PC-3 (cell line): ENCODE data around the gene PRKCE. TPM values are rescaled to one million over a fixed set of nuclear protein-coding genes. Genes with fewer than 3 reads are reported as not detected.

Source experiments
- ATAC-seq: fragments of 200-7000 bp; cut with Tn5 transposase; 2 replicates; pipeline ENCODE4 v1.9.1; 2020; ENCODE audit warnings: mild to moderate bottlenecking, moderate library complexity
- BruUV-seq: library from RNA; stranded (reverse); fragments of 400-500 nt; replicated peaks from 2 replicates; lab custom pipeline; 2021; lab: Mats Ljungman, UMichigan
- CTCF ChIA-PET: fragments of 300-600 bp; sonication (Branson Sonifier 250); formaldehyde crosslinking; loops from one replicate; lab custom pipeline; 2022; ENCODE audit warnings: antibody characterized with exemption; lab: Charles Lee
- POLR2A ChIA-PET: fragments of 300-600 bp; sonication (Branson Sonifier 250); formaldehyde crosslinking; loops from one replicate; lab custom pipeline; 2022; ENCODE audit warnings: antibody characterized with exemption; ENCODE audit not compliant: unreplicated experiment; lab: Charles Lee
- DNase-seq: peaks from one replicate; pipeline ENCODE4 v3.0.0-alpha.2; 2015
- H2AFZ ChIP-seq: fragments of 300-600 bp; sonication (generic); 2 replicates; pipeline ENCODE4 v1.6.0; 2016; ENCODE audit warnings: antibody characterized with exemption, low read length
- H3F3A ChIP-seq: fragments of 300-600 bp; sonication (generic); one replicate; pipeline ENCODE4 v1.6.0; 2017; ENCODE audit warnings: antibody characterized with exemption, low read length, control low read depth, mild to moderate bottlenecking; ENCODE audit not compliant: unreplicated experiment
- H3K27ac ChIP-seq: fragments of 300-600 bp; sonication (generic); 2 replicates; pipeline ENCODE4 v1.5.1; 2016; ENCODE audit warnings: mild to moderate bottlenecking, low read length
- H3K27me3 ChIP-seq: fragments of 300-600 bp; sonication (generic); 2 replicates; pipeline ENCODE4 v1.6.1; 2016; ENCODE audit warnings: low read length, mixed read lengths
- H3K36me3 ChIP-seq: fragments of 300-600 bp; sonication (generic); 2 replicates; pipeline ENCODE4 v1.6.1; 2016; ENCODE audit warnings: low read depth, mixed run types, low read length, mixed read lengths
- H3K4me1 ChIP-seq: fragments of 300-600 bp; sonication (generic); 2 replicates; pipeline ENCODE4 v1.5.1; 2016; ENCODE audit warnings: low read length; ENCODE audit not compliant: insufficient read depth
- H3K4me2 ChIP-seq: fragments of 300-600 bp; sonication (generic); 2 replicates; pipeline ENCODE4 v1.6.0; 2016; ENCODE audit warnings: low read length
- H3K4me3 ChIP-seq: fragments of 300-600 bp; sonication (generic); 2 replicates; pipeline ENCODE4 v1.5.1; 2016; ENCODE audit warnings: mild to moderate bottlenecking, low read length, mixed read lengths
- H3K79me2 ChIP-seq: fragments of 300-600 bp; sonication (generic); 2 replicates; pipeline ENCODE4 v1.6.1; 2017; ENCODE audit warnings: low read length, mixed read lengths
- H3K9ac ChIP-seq: fragments of 300-600 bp; sonication (generic); 2 replicates; pipeline ENCODE4 v1.6.0; 2016; ENCODE audit warnings: mild to moderate bottlenecking, low read length
- H3K9me2 ChIP-seq: fragments of 300-600 bp; sonication (generic); replicated peaks from 2 replicates; pipeline ENCODE4 v1.6.1; 2016; ENCODE audit warnings: mixed run types, low read length, mixed read lengths
- H3K9me3 ChIP-seq: fragments of 300-600 bp; sonication (generic); 2 replicates; pipeline ENCODE4 v1.6.1; 2016; ENCODE audit warnings: low read length, mixed read lengths
- H4K20me1 ChIP-seq: fragments of 300-600 bp; sonication (generic); 2 replicates; pipeline ENCODE4 v1.6.1; 2016; ENCODE audit warnings: low read length, mixed read lengths
- CTCF ChIP-seq: fragments of 300-600 bp; sonication (generic); conservative IDR thresholded peaks from 2 replicates; pipeline ENCODE4 v1.5.1; 2017; ENCODE audit warnings: antibody characterized with exemption, low read depth, mild to moderate bottlenecking, low read length
- EZH2 ChIP-seq: fragments of 300-600 bp; sonication (generic); IDR thresholded peaks from one replicate; pipeline ENCODE4 v1.6.1; 2017; ENCODE audit warnings: antibody characterized with exemption, mild to moderate bottlenecking, low read length; ENCODE audit not compliant: unreplicated experiment
- EZH2phosphoT487 ChIP-seq: fragments of 300-600 bp; sonication (generic); IDR thresholded peaks from 2 replicates; pipeline ENCODE4 v1.6.1; 2018; ENCODE audit warnings: mild to moderate bottlenecking, antibody characterized with exemption, low read length, borderline replicate concordance
- intact Hi-C: fragments of 100-400 bp; cut with micrococcal nuclease; formaldehyde crosslinking; loops from 2 replicates; pipeline ENCODE4 v1.9.0; 2023
- total RNA-seq: library from RNA; depleted of rRNA; stranded (reverse); fragments of >200 nt; gene quantifications from 2 replicates; pipeline ENCODE4 v1.2.3, GENCODE V29; 2014

The PRKCE gene
- total RNA-seq, 1 experiment from 2014 or later: 7.0 TPM

GRCh38 chr2:46144133-46144800 lies 492.8 kb downstream of the PRKCE start:
- no peak for TF ChIP-seq EZH2
- BruUV-seq: no TSS peak
- Histone ChIP-seq H3K4me3 (no peak overlapping the region), H3K79me2 (no peaks in the 10 kb centered on the region), H4K20me1 (no peaks in the 10 kb centered on the region), H3K36me3 (no peaks in the 10 kb centered on the region), H3F3A (no peaks in the 10 kb centered on the region), H3K27ac (no peak overlapping the region), H3K9me3 (no peaks in the 10 kb centered on the region), H3K9me2 (no peaks in the 10 kb centered on the region), H3K9ac (no peak overlapping the region), H2AFZ (no peak overlapping the region), H3K4me2 (no peak overlapping the region), H3K4me1 (peaks cover 16% of the 10 kb centered on the region), H3K27me3 (no peaks in the 10 kb centered on the region)
- ChIA-PET POLR2A (no interaction called here), CTCF (no interaction called here)
- DNase-seq (no peak), ATAC-seq (no peak)
- intact Hi-C loops: no loop called here

GRCh38 chr2:46145017-46145416 lies 493.5 kb downstream of the PRKCE start:
- H3K9me3 ChIP-seq: no peaks in the 10 kb centered on the region
- intact Hi-C loops: no loop called here
- no peaks in the 10 kb centered on the region for H4K20me1 ChIP-seq
- H3F3A ChIP-seq: no peaks in the 10 kb centered on the region
- peaks cover 16% of the 10 kb centered on the region for H3K4me1 ChIP-seq
- H3K79me2 ChIP-seq: no peaks in the 10 kb centered on the region
- DNase-seq (no peak), ATAC-seq (no peak)
- no peak overlapping the region for H2AFZ ChIP-seq
- POLR2A ChIA-PET: no interaction called here
- CTCF ChIA-PET: no interaction called here
- TF ChIP-seq CTCF (no peak), EZH2 (no peak), EZH2phosphoT487 (no peak)
- H3K9me2 ChIP-seq: no peaks in the 10 kb centered on the region
- H3K4me2 ChIP-seq: no peak overlapping the region
- H3K27me3 ChIP-seq: no peaks in the 10 kb centered on the region
- H3K4me3 ChIP-seq: no peak overlapping the region
- H3K27ac ChIP-seq: no peak overlapping the region
- BruUV-seq: no TSS peak
- no peaks in the 10 kb centered on the region for H3K36me3 ChIP-seq
- H3K9ac ChIP-seq: no peak overlapping the region

- Histone ChIP-seq H3K9me2 (no peaks in the 10 kb centered on the region), H3F3A (no peaks in the 10 kb centered on the region), H3K79me2 (no peaks in the 10 kb centered on the region), H2AFZ (no peak overlapping the region), H3K4me3 (no peak overlapping the region), H3K4me2 (no peak overlapping the region), H4K20me1 (no peaks in the 10 kb centered on the region), H3K9ac (no peak overlapping the region), H3K36me3 (no peaks in the 10 kb centered on the region), H3K27ac (no peak overlapping the region), H3K9me3 (no peaks in the 10 kb centered on the region), H3K4me1 (peaks cover 16% of the 10 kb centered on the region), H3K27me3 (no peaks in the 10 kb centered on the region)
- BruUV-seq: no TSS peak
- intact Hi-C loops: no loop called here
- TF ChIP-seq CTCF (no peak), EZH2 (no peak), EZH2phosphoT487 (no peak)
- ATAC-seq: no peak
- POLR2A ChIA-PET: no interaction called here
- DNase-seq: no peak
- CTCF ChIA-PET: no interaction called here
Observed at GRCh38 chr2:46145840-46146239, 494.4 kb downstream of the PRKCE start.
